Esophagus muscularis mucosa (tissue), 4 donors: Measurements from ENCODE around the gene RNASE8. TPM values are rescaled to one million over a fixed set of nuclear protein-coding genes. Genes with fewer than 3 reads are reported as not detected.

Source experiments
- DNase-seq: peaks from one replicate; pipeline ENCODE4 v3.0.0-alpha.2; 2017; ENCODE audit errors: extremely low spot score
- H3K27ac ChIP-seq, 4 donors: fragments of 200-600 bp; sonication (generic); replicated peaks in 1 of 4; 1 replicate in 3 of 4; 2 replicates in 1 of 4; pipeline ENCODE4 v1.5.1; 2016 to 2019; ENCODE audit warnings: mild to moderate bottlenecking in 1 of 4
- H3K27me3 ChIP-seq, 4 donors: fragments of 200-600 bp; sonication (generic); one replicate each; pipeline versions ENCODE4 v1.5.1 to v1.6.0; 2016 to 2019
- H3K36me3 ChIP-seq, 4 donors: fragments of 200-600 bp; sonication (generic); one replicate each; pipeline ENCODE4 v1.5.1; 2016 to 2019
- H3K4me1 ChIP-seq, 4 donors: fragments of 200-600 bp; sonication (generic); one replicate each; pipeline ENCODE4 v1.5.1; 2016 to 2019
- H3K4me3 ChIP-seq, 4 donors: fragments of 200-600 bp; sonication (generic); 1 replicate in 2 of 4; 2 replicates in 2 of 4; pipeline ENCODE4 v1.5.1; 2016 to 2019; ENCODE audit warnings: mild to moderate bottlenecking in 4 of 4, moderate library complexity in 1 of 4
- H3K9me3 ChIP-seq, 4 donors: fragments of 200-600 bp; sonication (generic); 1 replicate in 3 of 4; 2 replicates in 1 of 4; pipeline ENCODE4 v1.5.1; 2016 to 2019
- EP300 ChIP-seq: sonication (generic); formaldehyde crosslinking; IDR thresholded peaks from one replicate; pipeline ENCODE4 v1.6.1; 2017; ENCODE audit warnings: antibody characterized with exemption
- POLR2A ChIP-seq: fragments of 450-650 bp; IDR thresholded peaks from one replicate; pipeline ENCODE4 v1.6.1; 2017; ENCODE audit warnings: antibody characterized with exemption, moderate library complexity, mild to moderate bottlenecking, low read depth
- POLR2AphosphoS5 ChIP-seq, 2 donors: sonication (generic); formaldehyde crosslinking; IDR thresholded peaks; one replicate each; pipeline ENCODE4 v1.6.1; 2017; ENCODE audit warnings: antibody characterized with exemption in 2 of 2
- WGBS: methylation state at CpG from one replicate; pipeline ENCODE4 v1.1.5; 2018; 5-methylcytosine and 5-hydroxymethylcytosine counted together
- intact Hi-C: fragments of 100-400 bp; cut with DNase I; formaldehyde crosslinking; loops from one replicate; pipeline ENCODE4 v1.15.1; 2023
- total RNA-seq, 4 donors: library from RNA; depleted of rRNA; stranded (reverse); fragments of >200 nt; gene quantifications; one replicate each; pipeline versions ENCODE4 v1.1.0 to v1.2.1, GENCODE V29; 2016
- TF ChIP-seq, protein P1 (sequence below), 3 experiments: fragments of 200-600 bp in 2 of 3; fragments of 450-650 bp in 1 of 3; sonication (generic) in 2 of 3; IDR thresholded peaks; one replicate each; pipeline ENCODE4 v1.5.1; 2017 to 2019; ENCODE audit warnings: antibody characterized with exemption in 3 of 3, mild to moderate bottlenecking in 2 of 3, moderate library complexity in 1 of 3

The RNASE8 gene
- total RNA-seq, 4 donors from 2014 or later = not detected

DNA sequence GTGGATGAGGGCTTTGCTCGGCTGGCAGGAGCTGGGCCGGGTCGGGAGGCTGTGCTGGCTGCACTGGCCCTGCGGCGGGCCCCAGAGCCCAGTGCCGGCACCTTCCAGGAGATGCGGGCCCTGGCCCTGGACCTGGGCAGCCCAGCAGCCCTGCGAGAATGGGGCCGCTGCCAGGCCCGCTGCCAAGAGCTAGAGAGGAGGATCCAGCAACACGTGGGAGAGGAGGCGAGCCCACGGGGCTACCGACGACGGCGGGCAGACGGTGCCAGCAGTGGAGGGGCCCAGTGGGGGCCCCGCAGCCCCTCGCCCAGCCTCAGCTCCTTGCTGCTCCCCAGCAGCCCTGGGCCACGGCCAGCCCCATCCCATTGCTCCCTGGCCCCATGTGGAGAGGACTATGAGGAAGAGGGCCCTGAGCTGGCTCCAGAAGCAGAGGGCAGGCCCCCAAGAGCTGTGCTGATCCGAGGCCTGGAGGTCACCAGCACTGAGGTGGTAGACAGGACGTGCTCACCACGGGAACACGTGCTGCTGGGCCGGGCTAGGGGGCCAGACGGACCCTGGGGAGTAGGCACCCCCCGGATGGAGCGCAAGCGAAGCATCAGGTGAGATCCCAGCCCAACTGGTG is 24.0 kb downstream of the RNASE8 start:
- Histone ChIP-seq H3K27ac (no peak overlapping the region), H3K4me1 (peaks cover 4 to 18% (median 6%) of the 10 kb centered on the region in 4 donors), H3K36me3 (peaks cover 34 to 100% (median 96%) of the 10 kb centered on the region in 4 donors), H3K9me3 (no peaks in the 10 kb centered on the region), H3K4me3 (no peak overlapping the region), H3K27me3 (no peaks in the 10 kb centered on the region)
- DNase-seq = no peak
- WGBS = 77% methylated on average over 3 of the region's 30 CpGs
- TF ChIP-seq, protein P1, sequence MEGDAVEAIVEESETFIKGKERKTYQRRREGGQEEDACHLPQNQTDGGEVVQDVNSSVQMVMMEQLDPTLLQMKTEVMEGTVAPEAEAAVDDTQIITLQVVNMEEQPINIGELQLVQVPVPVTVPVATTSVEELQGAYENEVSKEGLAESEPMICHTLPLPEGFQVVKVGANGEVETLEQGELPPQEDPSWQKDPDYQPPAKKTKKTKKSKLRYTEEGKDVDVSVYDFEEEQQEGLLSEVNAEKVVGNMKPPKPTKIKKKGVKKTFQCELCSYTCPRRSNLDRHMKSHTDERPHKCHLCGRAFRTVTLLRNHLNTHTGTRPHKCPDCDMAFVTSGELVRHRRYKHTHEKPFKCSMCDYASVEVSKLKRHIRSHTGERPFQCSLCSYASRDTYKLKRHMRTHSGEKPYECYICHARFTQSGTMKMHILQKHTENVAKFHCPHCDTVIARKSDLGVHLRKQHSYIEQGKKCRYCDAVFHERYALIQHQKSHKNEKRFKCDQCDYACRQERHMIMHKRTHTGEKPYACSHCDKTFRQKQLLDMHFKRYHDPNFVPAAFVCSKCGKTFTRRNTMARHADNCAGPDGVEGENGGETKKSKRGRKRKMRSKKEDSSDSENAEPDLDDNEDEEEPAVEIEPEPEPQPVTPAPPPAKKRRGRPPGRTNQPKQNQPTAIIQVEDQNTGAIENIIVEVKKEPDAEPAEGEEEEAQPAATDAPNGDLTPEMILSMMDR (IDR thresholded peaks at IDR 0.05) = no peak
- TF ChIP-seq EP300 (no peak), POLR2AphosphoS5 (IDR thresholded peaks at IDR 0.05) (no peak), POLR2A (no peak)
- intact Hi-C loops = no loop called here

DNA sequence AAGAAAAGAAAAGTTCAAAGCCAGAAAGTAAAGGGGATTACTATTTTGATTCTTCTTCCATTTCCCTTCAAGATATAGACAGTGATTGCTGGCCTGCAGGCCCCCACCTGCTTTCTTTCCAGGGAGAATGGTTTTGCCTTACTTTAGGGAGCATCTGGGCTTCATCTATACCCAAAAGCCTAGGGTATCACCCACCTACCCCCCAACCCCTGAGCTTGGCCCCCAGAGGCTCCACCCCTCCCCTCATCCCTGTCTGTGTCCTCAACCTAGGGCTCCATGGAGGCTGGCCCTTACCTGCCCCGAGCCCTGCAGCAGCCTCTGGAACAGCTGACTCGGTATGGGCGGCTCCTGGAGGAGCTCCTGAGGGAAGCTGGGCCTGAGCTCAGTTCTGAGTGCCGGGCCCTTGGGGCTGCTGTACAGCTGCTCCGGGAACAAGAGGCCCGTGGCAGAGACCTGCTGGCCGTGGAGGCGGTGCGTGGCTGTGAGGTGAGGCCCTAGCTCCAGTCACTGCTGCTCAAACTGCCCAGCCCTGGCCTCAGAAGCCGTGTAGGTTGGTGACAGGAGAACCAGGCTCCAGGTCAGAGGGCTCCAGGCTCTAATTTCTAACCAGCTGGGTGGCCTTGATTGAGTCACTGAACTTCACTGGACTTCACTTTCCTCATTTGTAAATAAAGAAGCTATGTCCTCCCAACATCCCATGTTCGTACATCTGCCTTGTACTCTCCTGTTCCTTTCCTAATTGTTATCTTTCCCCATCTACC is 26.1 kb downstream of the RNASE8 start:
- DNase-seq = no peak
- no peaks in the 10 kb centered on the region for H3K9me3 ChIP-seq
- H3K4me1 ChIP-seq = peaks cover 9 to 29% (median 16%) of the 10 kb centered on the region in 4 donors
- no peaks in the 10 kb centered on the region for H3K27me3 ChIP-seq
- 85% methylated on average over 7 of the region's 11 CpGs for WGBS
- no peak overlapping the region for H3K4me3 ChIP-seq
- TF ChIP-seq, protein P1 (IDR thresholded peaks at IDR 0.05) = no peak
- TF ChIP-seq EP300 = no peak
- TF ChIP-seq POLR2A = no peak
- TF ChIP-seq POLR2AphosphoS5 (IDR thresholded peaks at IDR 0.05) = no peak
- no peak overlapping the region for H3K27ac ChIP-seq
- peaks cover 33 to 98% (median 86%) of the 10 kb centered on the region in 4 donors for H3K36me3 ChIP-seq
- intact Hi-C loops = no loop called here

DNA sequence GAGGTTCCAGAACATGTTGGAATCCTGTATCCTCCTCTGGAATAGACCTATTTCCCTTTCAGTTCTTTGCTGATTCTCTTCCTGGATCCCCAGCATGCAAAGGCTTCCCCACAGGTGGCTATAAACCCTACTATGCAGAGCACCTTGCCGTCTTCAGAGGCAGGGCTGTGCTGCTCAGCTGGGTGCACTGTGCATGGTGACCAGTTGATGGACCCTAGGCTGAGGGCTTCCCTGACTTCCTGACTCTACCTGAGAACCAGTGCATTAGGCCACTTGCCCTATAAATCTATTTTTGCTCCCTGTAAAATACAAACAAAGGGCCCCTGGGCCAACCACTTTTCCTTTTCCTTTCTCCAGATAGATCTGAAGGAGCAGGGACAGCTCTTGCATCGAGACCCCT is 26.8 kb downstream of the RNASE8 start:
- Histone ChIP-seq H3K27me3 (no peaks in the 10 kb centered on the region), H3K36me3 (peaks cover 38 to 97% (median 82%) of the 10 kb centered on the region in 4 donors), H3K4me1 (peaks cover 9 to 29% (median 16%) of the 10 kb centered on the region in 4 donors), H3K4me3 (no peak overlapping the region), H3K27ac (peak overlapping the region in 2 of 4 donors; percentile 45 to 64), H3K9me3 (no peaks in the 10 kb centered on the region)
- DNase-seq = no peak
- TF ChIP-seq EP300 (no peak), POLR2AphosphoS5 (IDR thresholded peaks at IDR 0.05) (no peak), POLR2A (no peak)
- TF ChIP-seq, protein P1 (IDR thresholded peaks at IDR 0.05) = no peak
- intact Hi-C loops = no loop called here
- WGBS = 79% methylated on average over 2 of the region's 2 CpGs

DNA sequence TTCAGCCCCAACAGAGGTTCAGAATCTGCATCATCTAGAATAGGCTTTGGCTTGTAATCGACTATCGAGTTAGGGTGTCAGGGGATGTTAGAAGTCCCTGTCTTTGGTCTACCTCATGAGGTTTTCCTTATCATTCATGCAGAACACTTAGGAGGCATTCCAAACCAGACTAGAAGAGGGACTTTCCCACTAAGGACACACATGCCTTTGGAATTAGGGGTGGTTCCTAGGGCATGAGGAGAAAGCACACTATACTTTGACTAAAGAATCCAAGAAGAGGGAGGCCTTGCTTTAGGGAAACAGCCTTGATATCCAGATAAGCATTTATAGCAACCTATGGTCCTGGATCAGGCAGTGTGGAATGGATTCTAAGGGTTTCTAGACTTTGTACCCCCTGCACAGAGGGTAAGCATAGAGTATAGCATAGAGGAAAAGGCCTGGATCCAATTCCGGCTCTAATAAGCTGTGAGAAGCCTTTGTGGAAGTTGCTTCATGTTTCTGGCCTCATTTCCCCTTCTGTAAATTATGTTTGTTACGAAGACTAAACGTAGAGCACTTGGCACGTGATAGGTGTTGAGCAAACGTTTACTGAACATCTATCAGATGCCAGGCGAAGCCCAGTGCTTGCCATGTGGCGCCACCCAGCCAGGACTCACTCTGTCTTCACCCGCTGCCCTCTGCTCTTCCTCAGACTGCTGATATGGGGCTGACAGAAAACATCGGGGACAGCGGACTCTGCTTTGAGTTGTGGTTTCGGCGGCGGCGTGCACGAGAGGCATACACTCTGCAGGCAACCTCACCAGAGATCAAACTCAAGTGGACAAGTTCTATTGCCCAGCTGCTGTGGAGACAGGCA is 27.6 kb downstream of the RNASE8 start:
- Histone ChIP-seq H3K4me3 (no peak overlapping the region), H3K36me3 (peaks cover 34 to 97% (median 79%) of the 10 kb centered on the region in 4 donors), H3K27me3 (no peaks in the 10 kb centered on the region), H3K27ac (peak overlapping the region in 2 of 4 donors; percentile 45 to 64), H3K9me3 (no peaks in the 10 kb centered on the region), H3K4me1 (peaks cover 9 to 29% (median 19%) of the 10 kb centered on the region in 4 donors)
- intact Hi-C loops = no loop called here
- TF ChIP-seq EP300 = no peak
- peak in 1 of 2 donors; percentile 42 for TF ChIP-seq POLR2AphosphoS5 (IDR thresholded peaks at IDR 0.05)
- 69% methylated on average over 17 of the region's 17 CpGs for WGBS
- DNase-seq = no peak
